Trophoblast cell (in vitro differentiated cells and primary cell): ENCODE measurements around the gene TUBGCP4.

Experiments used
- DNase-seq, 2 donors: peaks; one replicate each; pipeline ENCODE4 v3.0.0-alpha.2; 2016
- H2AFZ ChIP-seq: 2 replicates; pipeline ENCODE4 v1.6.1; 2013; ENCODE audit warnings: low read length, moderate library complexity, mild to moderate bottlenecking; ENCODE audit not compliant: insufficient read depth, poor library complexity
- H2AK5ac ChIP-seq: 2 replicates; pipeline ENCODE4 v1.6.1; 2013; ENCODE audit warnings: mild to moderate bottlenecking, low read length
- H2BK120ac ChIP-seq: 2 replicates; pipeline ENCODE4 v1.6.1; 2013; ENCODE audit warnings: low read length, mild to moderate bottlenecking, moderate library complexity; ENCODE audit not compliant: insufficient read depth, poor library complexity
- H2BK12ac ChIP-seq: 2 replicates; pipeline ENCODE4 v1.6.1; 2013; ENCODE audit warnings: mild to moderate bottlenecking, low read length, moderate library complexity
- H2BK5ac ChIP-seq: 2 replicates; pipeline ENCODE4 v1.6.1; 2013; ENCODE audit warnings: low read length, low read depth, moderate library complexity, mild to moderate bottlenecking; ENCODE audit not compliant: poor library complexity
- H3K14ac ChIP-seq: 2 replicates; pipeline ENCODE4 v1.6.1; 2013; ENCODE audit warnings: mild to moderate bottlenecking, low read length
- H3K18ac ChIP-seq: 2 replicates; pipeline ENCODE4 v1.6.1; 2013; ENCODE audit warnings: mild to moderate bottlenecking, low read length
- H3K23ac ChIP-seq: 2 replicates; pipeline ENCODE4 v1.6.1; 2013; ENCODE audit warnings: low read length
- H3K27ac ChIP-seq: 2 replicates; pipeline ENCODE4 v1.5.1; 2013; ENCODE audit warnings: low read depth, mild to moderate bottlenecking, inconsistent platforms, low read length, moderate library complexity
- H3K27me3 ChIP-seq: 2 replicates; pipeline ENCODE4 v1.6.1; 2013; ENCODE audit warnings: inconsistent platforms, mild to moderate bottlenecking, low read length, moderate library complexity; ENCODE audit not compliant: insufficient read depth
- H3K36me3 ChIP-seq, 2 experiments: 1 replicate in 1 of 2; 2 replicates in 1 of 2; pipeline ENCODE4 v1.6.1; 2013; ENCODE audit warnings: low read length in 2 of 2, mild to moderate bottlenecking in 2 of 2, moderate library complexity in 1 of 2; ENCODE audit not compliant: insufficient read depth in 2 of 2, control insufficient read depth in 1 of 2
- H3K4ac ChIP-seq: 2 replicates; pipeline ENCODE4 v1.6.1; 2013; ENCODE audit warnings: low read depth, mild to moderate bottlenecking, low read length, moderate library complexity
- H3K4me1 ChIP-seq, 2 experiments: 1 replicate in 1 of 2; 2 replicates in 1 of 2; pipeline ENCODE4 v1.6.1; 2013; ENCODE audit warnings: low read length in 2 of 2, mild to moderate bottlenecking in 2 of 2, moderate library complexity in 1 of 2; ENCODE audit not compliant: insufficient read depth in 2 of 2, control insufficient read depth in 1 of 2
- H3K4me2 ChIP-seq: 2 replicates; pipeline ENCODE4 v1.6.1; 2013; ENCODE audit warnings: inconsistent platforms, mild to moderate bottlenecking, low read length, moderate library complexity
- H3K4me3 ChIP-seq: 2 replicates; pipeline ENCODE4 v1.5.1; 2013; ENCODE audit warnings: mild to moderate bottlenecking, low read depth, low read length, inconsistent platforms
- H3K79me1 ChIP-seq: one replicate; pipeline ENCODE4 v1.6.1; 2013; ENCODE audit warnings: low read length
- H3K79me2 ChIP-seq: 2 replicates; pipeline ENCODE4 v1.6.1; 2013; ENCODE audit warnings: low read length, mild to moderate bottlenecking; ENCODE audit not compliant: control insufficient read depth, insufficient read depth, poor library complexity
- H3K9ac ChIP-seq: 2 replicates; pipeline ENCODE4 v1.6.1; 2013; ENCODE audit warnings: mild to moderate bottlenecking, low read length
- H3K9me3 ChIP-seq: 2 replicates; pipeline ENCODE4 v1.6.1; 2013; ENCODE audit warnings: low read depth, mild to moderate bottlenecking, control low read depth, inconsistent platforms, low read length; ENCODE audit not compliant: insufficient read depth
- H4K12ac ChIP-seq: 2 replicates; pipeline ENCODE4 v1.6.1; 2013; ENCODE audit warnings: low read depth, mild to moderate bottlenecking, low read length, moderate library complexity
- H4K8ac ChIP-seq: 2 replicates; pipeline ENCODE4 v1.6.1; 2013; ENCODE audit warnings: low read depth, mild to moderate bottlenecking, low read length, moderate library complexity
- H4K91ac ChIP-seq: one replicate; pipeline ENCODE4 v1.6.1; 2013; ENCODE audit warnings: low read depth, mild to moderate bottlenecking, low read length, moderate library complexity
- WGBS: extraction: QIAGEN DNeasy Blood & Tissue Kit; methylation state at CpG from one replicate; pipeline ENCODE4 v1.1.7; 2013; ENCODE audit warnings: missing lambda C conversion rate; ENCODE audit not compliant: insufficient read length, insufficient coverage; ENCODE audit errors: extremely low coverage; 5-methylcytosine and 5-hydroxymethylcytosine counted together

The TUBGCP4 gene

DNA sequence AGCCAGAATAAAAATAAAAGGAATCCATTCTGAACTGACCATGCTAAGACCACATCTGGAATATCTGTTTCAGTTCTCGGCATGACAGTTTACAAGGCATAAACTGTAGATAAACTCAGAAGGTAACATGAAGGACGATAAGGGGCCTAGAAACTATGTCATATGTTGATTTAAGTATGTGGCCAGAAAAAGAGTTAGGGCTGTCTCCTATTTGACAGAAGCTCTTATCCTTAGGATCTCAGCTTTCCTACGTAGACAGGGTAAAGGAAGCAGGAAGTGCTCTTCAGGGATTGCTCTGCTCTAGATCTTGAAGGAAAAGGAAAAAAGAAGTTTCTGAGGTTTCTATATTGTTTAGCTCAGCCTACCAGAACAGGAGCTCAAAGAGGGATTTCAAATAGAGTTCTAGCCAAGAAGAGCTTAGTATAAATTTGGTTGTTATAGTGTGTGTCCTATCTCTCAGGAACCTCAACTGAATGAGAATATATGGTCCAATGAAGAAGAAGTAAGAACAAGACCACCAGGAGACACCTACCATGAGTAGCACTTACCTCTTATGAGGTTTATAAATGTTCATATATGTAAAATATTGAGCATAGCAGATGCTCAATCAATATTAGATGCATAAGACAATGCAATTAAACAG, 62.9 kb downstream of the TUBGCP4 start:
- no peaks in the 10 kb centered on the region for H3K27me3 ChIP-seq
- no peak overlapping the region for H4K12ac ChIP-seq
- no peak overlapping the region for H2AFZ ChIP-seq
- H3K79me2 ChIP-seq: no peaks in the 10 kb centered on the region
- no peaks in the 10 kb centered on the region for H3K79me1 ChIP-seq
- H2BK5ac ChIP-seq: no peak overlapping the region
- no peak for DNase-seq
- no peaks in the 10 kb centered on the region for H3K9me3 ChIP-seq
- no peak overlapping the region for H3K4me2 ChIP-seq
- no peak overlapping the region for H2BK120ac ChIP-seq
- H3K27ac ChIP-seq: no peak overlapping the region
- H3K9ac ChIP-seq: no peak overlapping the region
- H3K23ac ChIP-seq: no peak overlapping the region
- H2AK5ac ChIP-seq: no peak overlapping the region
- no peak overlapping the region for H3K18ac ChIP-seq
- no peak overlapping the region for H4K8ac ChIP-seq
- H3K36me3 ChIP-seq: peaks cover 21 to 25% of the 10 kb centered on the region in 2 experiments
- H3K4me1 ChIP-seq: no peaks in the 10 kb centered on the region
- H3K4me3 ChIP-seq: no peak overlapping the region
- H3K4ac ChIP-seq: no peak overlapping the region
- no CpG with 5 or more reads among the region's 3 CpGs for WGBS
- H2BK12ac ChIP-seq: no peak overlapping the region
- no peak overlapping the region for H4K91ac ChIP-seq
- no peak overlapping the region for H3K14ac ChIP-seq

DNA sequence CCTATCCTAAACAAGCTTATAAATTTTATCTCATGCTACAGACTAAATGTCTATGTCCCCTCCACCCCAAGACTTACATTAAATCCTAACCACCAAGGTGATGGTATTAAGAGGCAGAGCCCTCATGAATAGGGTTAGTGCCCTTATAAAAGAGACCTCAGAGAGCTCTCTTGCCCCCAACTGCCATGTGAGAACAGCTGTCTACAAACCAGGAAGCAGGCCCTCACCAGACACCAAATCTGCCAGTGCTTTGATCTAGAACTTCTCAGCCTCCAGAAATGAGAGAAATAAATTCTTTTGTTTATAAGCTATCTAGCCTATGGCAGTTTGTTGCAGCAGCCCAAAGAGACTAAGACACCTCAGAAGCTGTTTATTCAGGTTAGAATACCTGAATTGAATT, 63.5 kb downstream of the TUBGCP4 start:
- Histone ChIP-seq H2BK120ac (no peak overlapping the region), H3K4me2 (no peak overlapping the region), H3K79me2 (no peaks in the 10 kb centered on the region), H3K4me3 (no peak overlapping the region), H2BK12ac (no peak overlapping the region), H3K18ac (no peak overlapping the region), H2AK5ac (no peak overlapping the region), H3K23ac (no peak overlapping the region), H4K8ac (no peak overlapping the region), H3K79me1 (no peaks in the 10 kb centered on the region), H3K4ac (no peak overlapping the region), H4K91ac (no peak overlapping the region), H3K9me3 (no peaks in the 10 kb centered on the region), H2AFZ (no peak overlapping the region), H2BK5ac (no peak overlapping the region), H3K36me3 (peaks cover 24 to 28% of the 10 kb centered on the region in 2 experiments), H3K27ac (no peak overlapping the region), H3K14ac (no peak overlapping the region), H3K9ac (no peak overlapping the region), H3K27me3 (no peaks in the 10 kb centered on the region), H4K12ac (no peak overlapping the region), H3K4me1 (no peaks in the 10 kb centered on the region)
- DNase-seq: no peak

DNA sequence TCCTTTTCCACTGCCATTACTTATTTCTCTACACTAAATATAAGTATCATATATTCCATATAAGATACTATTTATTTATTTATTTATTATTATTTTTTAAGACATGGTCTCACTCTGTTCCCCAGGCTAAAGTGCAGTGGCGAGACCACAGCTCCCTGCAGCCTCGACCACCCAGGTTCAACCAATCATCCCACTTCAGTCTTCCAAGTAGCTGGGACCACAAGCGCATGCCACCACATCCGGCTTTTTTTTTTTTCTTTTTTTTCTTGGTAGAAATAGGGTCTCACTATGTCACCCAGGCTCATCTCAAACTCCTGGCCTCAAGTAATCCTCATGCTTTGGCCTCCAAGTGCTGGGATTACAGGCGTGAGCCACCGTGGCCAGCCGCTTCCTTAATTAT, 65.5 kb downstream of the TUBGCP4 start:
- H3K4me1 ChIP-seq: no peaks in the 10 kb centered on the region
- no peak overlapping the region for H4K8ac ChIP-seq
- no peak overlapping the region for H2BK120ac ChIP-seq
- no peaks in the 10 kb centered on the region for H3K79me2 ChIP-seq
- H3K23ac ChIP-seq: no peak overlapping the region
- H3K27me3 ChIP-seq: no peaks in the 10 kb centered on the region
- no peak overlapping the region for H2BK5ac ChIP-seq
- WGBS: no CpG with 5 or more reads among the region's 7 CpGs
- H3K18ac ChIP-seq: no peak overlapping the region
- H3K9me3 ChIP-seq: no peaks in the 10 kb centered on the region
- H4K91ac ChIP-seq: no peak overlapping the region
- no peak overlapping the region for H3K27ac ChIP-seq
- no peak overlapping the region for H2AK5ac ChIP-seq
- no peak overlapping the region for H3K4me3 ChIP-seq
- H3K9ac ChIP-seq: no peak overlapping the region
- H2AFZ ChIP-seq: no peak overlapping the region
- no peak overlapping the region for H4K12ac ChIP-seq
- no peak overlapping the region for H3K4me2 ChIP-seq
- no peak for DNase-seq
- H3K4ac ChIP-seq: no peak overlapping the region
- peaks cover 25 to 28% of the 10 kb centered on the region in 2 experiments for H3K36me3 ChIP-seq
- H3K14ac ChIP-seq: no peak overlapping the region
- H3K79me1 ChIP-seq: no peaks in the 10 kb centered on the region
- H2BK12ac ChIP-seq: no peak overlapping the region

DNA sequence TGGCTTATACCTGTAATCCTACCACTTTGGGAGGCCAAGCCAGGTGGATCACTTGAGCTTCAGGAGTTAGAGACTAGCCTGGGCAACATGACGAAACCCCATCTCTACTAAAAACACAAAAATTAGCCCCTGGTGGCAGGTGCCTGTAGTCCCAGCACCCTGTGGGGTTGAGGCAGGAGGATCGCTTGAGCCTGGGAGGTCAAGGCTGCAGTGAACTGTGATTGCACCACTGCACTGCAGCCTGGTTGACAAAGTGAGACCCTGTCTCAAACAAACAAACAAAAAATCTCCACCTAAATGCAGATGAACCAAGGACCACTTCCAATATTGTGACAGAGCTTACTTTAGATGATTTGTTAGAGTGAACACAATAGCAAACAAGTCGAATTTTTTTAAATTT, 68.4 kb downstream of the TUBGCP4 start:
- Histone ChIP-seq H4K8ac (no peak overlapping the region), H3K79me1 (no peaks in the 10 kb centered on the region), H2AK5ac (no peak overlapping the region), H2BK12ac (no peak overlapping the region), H3K4me3 (no peak overlapping the region), H2BK120ac (no peak overlapping the region), H3K23ac (no peak overlapping the region), H3K4me1 (no peaks in the 10 kb centered on the region), H2BK5ac (no peak overlapping the region), H3K79me2 (no peaks in the 10 kb centered on the region), H3K9ac (no peak overlapping the region), H3K4ac (no peak overlapping the region), H3K27me3 (no peaks in the 10 kb centered on the region), H2AFZ (no peak overlapping the region), H3K4me2 (no peak overlapping the region), H4K12ac (no peak overlapping the region), H3K27ac (no peak overlapping the region), H3K14ac (no peak overlapping the region), H3K9me3 (no peaks in the 10 kb centered on the region), H4K91ac (no peak overlapping the region), H3K36me3 (peaks cover 24 to 33% of the 10 kb centered on the region in 2 experiments), H3K18ac (no peak overlapping the region)
- no peak for DNase-seq
- WGBS: no CpG with 5 or more reads among the region's 3 CpGs
